GM23338 (cell line): ENCODE results near the gene PAXX. TPM values are rescaled to one million over a fixed set of nuclear protein-coding genes. Genes with fewer than 3 reads are reported as not detected.
A peak's percentile ranks its signal among the peaks of the same experiment; 100 is the strongest.

Experiments used
- ATAC-seq: fragments of 200-7000 bp; cut with Tn5 transposase; 3 replicates; pipeline ENCODE4 v1.9.1; 2020
- DNase-seq: peaks from one replicate; pipeline ENCODE4 v3.0.0-alpha.2; 2015; ENCODE audit warnings: low spot score
- H2AFZ ChIP-seq: fragments of 200-600 bp; sonication (generic); 2 replicates; pipeline ENCODE4 v1.8.0; 2016; ENCODE audit warnings: antibody characterized with exemption, mild to moderate bottlenecking, moderate library complexity
- H3F3A ChIP-seq: fragments of 200-600 bp; sonication (generic); replicated peaks from 2 replicates; pipeline ENCODE4 v1.8.0; 2017; ENCODE audit warnings: antibody characterized with exemption, mixed run types, low read depth
- H3K27ac ChIP-seq: fragments of 200-600 bp; sonication (generic); 2 replicates; pipeline ENCODE4 v1.6.1; 2016; ENCODE audit warnings: low read depth
- H3K27me3 ChIP-seq: fragments of 200-600 bp; sonication (generic); 2 replicates; pipeline ENCODE4 v1.8.0; 2016; ENCODE audit warnings: mild to moderate bottlenecking, mixed run types, moderate library complexity; ENCODE audit not compliant: insufficient read depth
- H3K36me3 ChIP-seq: fragments of 200-600 bp; sonication (generic); 2 replicates; pipeline ENCODE4 v1.8.0; 2016; ENCODE audit warnings: mild to moderate bottlenecking; ENCODE audit not compliant: insufficient read depth
- H3K4me1 ChIP-seq: fragments of 200-600 bp; sonication (generic); 2 replicates; pipeline ENCODE4 v1.8.0; 2016; ENCODE audit warnings: mild to moderate bottlenecking, moderate library complexity; ENCODE audit not compliant: insufficient read depth
- H3K4me2 ChIP-seq: fragments of 200-600 bp; sonication (generic); 2 replicates; pipeline ENCODE4 v1.7.1; 2017; ENCODE audit warnings: mixed run types
- H3K4me3 ChIP-seq: fragments of 200-600 bp; sonication (generic); 2 replicates; pipeline ENCODE4 v1.6.1; 2016; ENCODE audit warnings: mixed run types
- H3K79me2 ChIP-seq: fragments of 200-600 bp; sonication (generic); replicated peaks from 2 replicates; pipeline ENCODE4 v1.8.0; 2017; ENCODE audit warnings: mild to moderate bottlenecking; ENCODE audit not compliant: insufficient read depth
- H3K9me2 ChIP-seq: fragments of 200-600 bp; sonication (generic); 2 replicates; pipeline ENCODE4 v1.8.0; 2017; ENCODE audit not compliant: insufficient read depth
- H4K20me1 ChIP-seq: fragments of 200-600 bp; sonication (generic); replicated peaks from 2 replicates; pipeline ENCODE4 v1.8.0; 2017; ENCODE audit warnings: mild to moderate bottlenecking; ENCODE audit not compliant: insufficient read depth
- H3K27ac Mint-ChIP-seq: 2 replicates; pipeline ENCODE4 v1.8.0; 2020; ENCODE audit warnings: inconsistent platforms, mild to moderate bottlenecking, moderate library complexity, mixed read lengths
- H3K27me3 Mint-ChIP-seq: 3 replicates; pipeline ENCODE4 v1.8.0; 2022; ENCODE audit warnings: low read depth, mild to moderate bottlenecking, moderate library complexity, mixed read lengths, inconsistent platforms; ENCODE audit not compliant: insufficient read depth, poor library complexity
- H3K36me3 Mint-ChIP-seq: 3 replicates; pipeline ENCODE4 v1.8.0; 2021; ENCODE audit warnings: low read depth, mild to moderate bottlenecking, inconsistent platforms, moderate library complexity, mixed read lengths
- H3K4me1 Mint-ChIP-seq: 3 replicates; pipeline ENCODE4 v1.8.0; 2020; ENCODE audit warnings: mild to moderate bottlenecking, inconsistent platforms, mixed read lengths
- H3K4me3 Mint-ChIP-seq: 3 replicates; pipeline ENCODE4 v1.8.0; 2021; ENCODE audit warnings: moderate library complexity, mild to moderate bottlenecking, inconsistent platforms, mixed read lengths
- H3K9me3 Mint-ChIP-seq: 3 replicates; pipeline ENCODE4 v1.8.0; 2020; ENCODE audit warnings: moderate library complexity, mild to moderate bottlenecking, inconsistent platforms, mixed read lengths
- CREB1 ChIP-seq: fragments of 250-450 bp; sonication (Bioruptor Pico); IDR thresholded peaks from 2 replicates; pipeline ENCODE4 v1.5.0; 2020; ENCODE audit warnings: low read depth, mild to moderate bottlenecking, moderate library complexity
- EZH2 ChIP-seq: fragments of 200-600 bp; sonication (generic); IDR thresholded peaks from one replicate; pipeline ENCODE4 v1.8.0; 2017; ENCODE audit warnings: antibody characterized with exemption, mild to moderate bottlenecking, low read depth; ENCODE audit not compliant: unreplicated experiment
- JUNB ChIP-seq: IDR thresholded peaks from one replicate; pipeline ENCODE4 v1.6.1; 2016; ENCODE audit warnings: antibody characterized with exemption; ENCODE audit not compliant: unreplicated experiment
- NANOG ChIP-seq: IDR thresholded peaks from 2 replicates; pipeline ENCODE4 v1.6.1; 2016; ENCODE audit warnings: antibody characterized with exemption, borderline replicate concordance
- POLR2AphosphoS5 ChIP-seq: IDR thresholded peaks from 2 replicates; pipeline ENCODE4 v1.6.1; 2016; ENCODE audit warnings: antibody characterized with exemption, low read depth
- REST ChIP-seq: IDR thresholded peaks from one replicate; pipeline ENCODE4 v1.6.1; 2018; ENCODE audit warnings: antibody characterized with exemption; ENCODE audit not compliant: unreplicated experiment
- STAT1 ChIP-seq: IDR thresholded peaks from one replicate; pipeline ENCODE4 v1.6.1; 2016; ENCODE audit warnings: antibody characterized with exemption; ENCODE audit not compliant: unreplicated experiment
- ZNF114 ChIP-seq: fragments of 250-450 bp; sonication (Bioruptor Pico); IDR thresholded peaks from 2 replicates; pipeline ENCODE4 v1.5.0; 2020; ENCODE audit warnings: mild to moderate bottlenecking, moderate library complexity
- polyA plus RNA-seq: library from polyadenylated mRNA; unstranded; fragments of >200 nt; fragmentation: Nextera tagmentation; extraction: Ambion mirVana; gene quantifications from 2 replicates; pipeline ENCODE4 v1.2.1, GENCODE V29; 2016
- total RNA-seq: library from RNA; depleted of rRNA; stranded (reverse); fragments of >200 nt; shearing (Covaris generic); gene quantifications from 2 replicates; pipeline ENCODE4 v1.2.3, GENCODE V29; 2014
- TF ChIP-seq, protein P1 (sequence below), 2 experiments: fragments of 200-600 bp in 1 of 2; sonication (generic) in 1 of 2; conservative IDR thresholded peaks; 2 replicates each; pipeline versions ENCODE4 v1.5.1 to v1.6.1; 2016 to 2017; ENCODE audit warnings: antibody characterized with exemption in 2 of 2, low read depth in 2 of 2, mild to moderate bottlenecking in 2 of 2, moderate library complexity in 1 of 2
- TF ChIP-seq, protein P2 (sequence below): fragments of 250-450 bp; sonication (Bioruptor Pico); IDR thresholded peaks from 2 replicates; pipeline ENCODE4 v1.5.0; 2020; ENCODE audit warnings: mild to moderate bottlenecking, moderate library complexity

Gene PAXX
- total and polyA plus RNA-seq, 2 experiments from 2014 or later: 71.5 to 86.0 TPM

- peaks cover 9% of the 10 kb centered on the region for H3K4me1 ChIP-seq
- 0 out of 2 replicates have a peak, but pooled peaks cover 5% of the 10 kb centered on the region for H3K79me2 ChIP-seq
- H3K4me3 Mint-ChIP-seq: peak overlapping the region; percentile 54; the same call in 2 of the 3 replicates
- no peaks in the 10 kb centered on the region for H3K9me3 Mint-ChIP-seq
- no peaks in the 10 kb centered on the region for H4K20me1 ChIP-seq
- H3K4me3 ChIP-seq: no peak overlapping the region
- no peaks in the 10 kb centered on the region for H3K36me3 ChIP-seq
- no peak overlapping the region for H3K4me2 ChIP-seq
- ATAC-seq: peak; percentile 9
- TF ChIP-seq, protein P1, sequence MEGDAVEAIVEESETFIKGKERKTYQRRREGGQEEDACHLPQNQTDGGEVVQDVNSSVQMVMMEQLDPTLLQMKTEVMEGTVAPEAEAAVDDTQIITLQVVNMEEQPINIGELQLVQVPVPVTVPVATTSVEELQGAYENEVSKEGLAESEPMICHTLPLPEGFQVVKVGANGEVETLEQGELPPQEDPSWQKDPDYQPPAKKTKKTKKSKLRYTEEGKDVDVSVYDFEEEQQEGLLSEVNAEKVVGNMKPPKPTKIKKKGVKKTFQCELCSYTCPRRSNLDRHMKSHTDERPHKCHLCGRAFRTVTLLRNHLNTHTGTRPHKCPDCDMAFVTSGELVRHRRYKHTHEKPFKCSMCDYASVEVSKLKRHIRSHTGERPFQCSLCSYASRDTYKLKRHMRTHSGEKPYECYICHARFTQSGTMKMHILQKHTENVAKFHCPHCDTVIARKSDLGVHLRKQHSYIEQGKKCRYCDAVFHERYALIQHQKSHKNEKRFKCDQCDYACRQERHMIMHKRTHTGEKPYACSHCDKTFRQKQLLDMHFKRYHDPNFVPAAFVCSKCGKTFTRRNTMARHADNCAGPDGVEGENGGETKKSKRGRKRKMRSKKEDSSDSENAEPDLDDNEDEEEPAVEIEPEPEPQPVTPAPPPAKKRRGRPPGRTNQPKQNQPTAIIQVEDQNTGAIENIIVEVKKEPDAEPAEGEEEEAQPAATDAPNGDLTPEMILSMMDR (conservative IDR thresholded peaks at IDR 0.05; ENCODE audit: low read depth in 2 of 2): peak; percentile 48 to 88
- TF ChIP-seq, protein P2, sequence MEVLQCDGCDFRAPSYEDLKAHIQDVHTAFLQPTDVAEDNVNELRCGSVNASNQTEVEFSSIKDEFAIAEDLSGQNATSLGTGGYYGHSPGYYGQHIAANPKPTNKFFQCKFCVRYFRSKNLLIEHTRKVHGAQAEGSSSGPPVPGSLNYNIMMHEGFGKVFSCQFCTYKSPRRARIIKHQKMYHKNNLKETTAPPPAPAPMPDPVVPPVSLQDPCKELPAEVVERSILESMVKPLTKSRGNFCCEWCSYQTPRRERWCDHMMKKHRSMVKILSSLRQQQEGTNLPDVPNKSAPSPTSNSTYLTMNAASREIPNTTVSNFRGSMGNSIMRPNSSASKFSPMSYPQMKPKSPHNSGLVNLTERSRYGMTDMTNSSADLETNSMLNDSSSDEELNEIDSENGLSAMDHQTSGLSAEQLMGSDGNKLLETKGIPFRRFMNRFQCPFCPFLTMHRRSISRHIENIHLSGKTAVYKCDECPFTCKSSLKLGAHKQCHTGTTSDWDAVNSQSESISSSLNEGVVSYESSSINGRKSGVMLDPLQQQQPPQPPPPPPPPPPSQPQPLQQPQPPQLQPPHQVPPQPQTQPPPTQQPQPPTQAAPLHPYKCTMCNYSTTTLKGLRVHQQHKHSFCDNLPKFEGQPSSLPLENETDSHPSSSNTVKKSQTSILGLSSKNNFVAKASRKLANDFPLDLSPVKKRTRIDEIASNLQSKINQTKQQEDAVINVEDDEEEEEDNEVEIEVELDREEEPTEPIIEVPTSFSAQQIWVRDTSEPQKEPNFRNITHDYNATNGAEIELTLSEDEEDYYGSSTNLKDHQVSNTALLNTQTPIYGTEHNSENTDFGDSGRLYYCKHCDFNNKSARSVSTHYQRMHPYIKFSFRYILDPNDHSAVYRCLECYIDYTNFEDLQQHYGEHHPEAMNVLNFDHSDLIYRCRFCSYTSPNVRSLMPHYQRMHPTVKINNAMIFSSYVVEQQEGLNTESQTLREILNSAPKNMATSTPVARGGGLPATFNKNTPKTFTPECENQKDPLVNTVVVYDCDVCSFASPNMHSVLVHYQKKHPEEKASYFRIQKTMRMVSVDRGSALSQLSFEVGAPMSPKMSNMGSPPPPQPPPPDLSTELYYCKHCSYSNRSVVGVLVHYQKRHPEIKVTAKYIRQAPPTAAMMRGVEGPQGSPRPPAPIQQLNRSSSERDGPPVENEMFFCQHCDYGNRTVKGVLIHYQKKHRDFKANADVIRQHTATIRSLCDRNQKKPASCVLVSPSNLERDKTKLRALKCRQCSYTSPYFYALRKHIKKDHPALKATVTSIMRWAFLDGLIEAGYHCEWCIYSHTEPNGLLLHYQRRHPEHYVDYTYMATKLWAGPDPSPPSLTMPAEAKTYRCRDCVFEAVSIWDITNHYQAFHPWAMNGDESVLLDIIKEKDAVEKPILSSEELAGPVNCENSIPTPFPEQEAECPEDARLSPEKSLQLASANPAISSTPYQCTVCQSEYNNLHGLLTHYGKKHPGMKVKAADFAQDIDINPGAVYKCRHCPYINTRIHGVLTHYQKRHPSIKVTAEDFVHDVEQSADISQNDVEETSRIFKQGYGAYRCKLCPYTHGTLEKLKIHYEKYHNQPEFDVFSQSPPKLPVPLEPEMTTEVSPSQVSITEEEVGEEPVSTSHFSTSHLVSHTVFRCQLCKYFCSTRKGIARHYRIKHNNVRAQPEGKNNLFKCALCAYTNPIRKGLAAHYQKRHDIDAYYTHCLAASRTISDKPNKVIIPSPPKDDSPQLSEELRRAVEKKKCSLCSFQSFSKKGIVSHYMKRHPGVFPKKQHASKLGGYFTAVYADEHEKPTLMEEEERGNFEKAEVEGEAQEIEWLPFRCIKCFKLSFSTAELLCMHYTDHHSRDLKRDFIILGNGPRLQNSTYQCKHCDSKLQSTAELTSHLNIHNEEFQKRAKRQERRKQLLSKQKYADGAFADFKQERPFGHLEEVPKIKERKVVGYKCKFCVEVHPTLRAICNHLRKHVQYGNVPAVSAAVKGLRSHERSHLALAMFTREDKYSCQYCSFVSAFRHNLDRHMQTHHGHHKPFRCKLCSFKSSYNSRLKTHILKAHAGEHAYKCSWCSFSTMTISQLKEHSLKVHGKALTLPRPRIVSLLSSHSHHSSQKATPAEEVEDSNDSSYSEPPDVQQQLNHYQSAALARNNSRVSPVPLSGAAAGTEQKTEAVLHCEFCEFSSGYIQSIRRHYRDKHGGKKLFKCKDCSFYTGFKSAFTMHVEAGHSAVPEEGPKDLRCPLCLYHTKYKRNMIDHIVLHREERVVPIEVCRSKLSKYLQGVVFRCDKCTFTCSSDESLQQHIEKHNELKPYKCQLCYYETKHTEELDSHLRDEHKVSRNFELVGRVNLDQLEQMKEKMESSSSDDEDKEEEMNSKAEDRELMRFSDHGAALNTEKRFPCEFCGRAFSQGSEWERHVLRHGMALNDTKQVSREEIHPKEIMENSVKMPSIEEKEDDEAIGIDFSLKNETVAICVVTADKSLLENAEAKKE (CRISPR knock-in tag): no peak
- TF ChIP-seq REST (no peak), POLR2AphosphoS5 (peak; percentile 32; the same call in 1 of the 2 replicates), EZH2 (no peak), JUNB (no peak), CREB1 (no peak), STAT1 (no peak), NANOG (no peak), ZNF114 (CRISPR knock-in tag) (no peak)
- no peak overlapping the region for H3K27ac Mint-ChIP-seq
- H3K27me3 Mint-ChIP-seq: peaks cover 9% of the 10 kb centered on the region
- no peaks in the 10 kb centered on the region for H3K36me3 Mint-ChIP-seq
- H2AFZ ChIP-seq: no peak overlapping the region
- H3K27me3 ChIP-seq: no peaks in the 10 kb centered on the region
- peak; percentile 75 for DNase-seq
- no peaks in the 10 kb centered on the region; the same call in 1 of the 2 replicates for H3F3A ChIP-seq
- H3K9me2 ChIP-seq: no peaks in the 10 kb centered on the region
- H3K27ac ChIP-seq: no peak overlapping the region
- H3K4me1 Mint-ChIP-seq: peaks cover 8% of the 10 kb centered on the region
Measured at GRCh38 chr9:136947955-136948510, 44.2 kb upstream of the PAXX start.
